ENCODE data around the gene KPNB1. TPM values are rescaled to one million over a fixed set of nuclear protein-coding genes. Genes with fewer than 3 reads are reported as not detected.

The KPNB1 gene
- total and polyA plus RNA-seq, 10 of the 15 experiments (the other 5 are each of a cell fraction or from before 2014, with no cell fraction given), result 67.8 to 525 (median 246) TPM

DNA sequence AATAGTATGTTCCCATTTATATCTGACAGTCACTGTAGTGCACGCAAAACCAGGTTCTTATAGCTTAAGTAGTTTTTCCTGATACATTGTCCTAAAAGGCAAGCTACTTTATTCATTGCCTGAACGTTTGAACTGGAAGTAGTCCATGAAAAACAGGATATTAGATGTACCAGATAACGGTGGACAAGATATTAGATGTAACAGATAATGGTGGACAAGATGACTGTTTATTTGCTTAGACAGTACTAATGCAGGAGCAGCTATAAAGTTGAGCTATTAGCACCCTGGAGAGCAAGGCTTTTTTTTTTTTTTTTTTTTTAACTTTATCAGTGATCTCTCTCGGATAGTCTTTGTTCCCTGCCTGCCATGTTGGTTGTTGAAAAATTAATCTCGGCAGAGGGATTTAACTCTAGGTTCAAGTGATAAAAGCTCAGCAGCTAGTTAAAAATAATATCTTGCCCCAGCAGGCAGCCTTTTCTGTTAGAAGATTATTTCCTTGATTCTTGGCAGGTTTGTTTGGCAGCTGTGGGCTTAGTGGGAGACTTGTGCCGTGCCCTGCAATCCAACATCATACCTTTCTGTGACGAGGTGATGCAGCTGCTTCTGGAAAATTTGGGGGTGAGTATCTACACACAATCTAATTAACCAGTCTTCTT lies 26.9 kb downstream of the KPNB1 start:
- RAD21 ChIA-PET (ENCODE audit: unreplicated experiment), result interaction anchor here (1.6 kb wide), 1 partner anchor 11 kb away, joined by 5 read pairs; no protein-coding TSS in a partner anchor
- SMC1A ChIA-PET (ENCODE audit: uncharacterized antibody, unreplicated experiment), result interaction anchor here (1.2 to 1.7 kb wide), 4 partner anchors 13 to 60 kb away, joined by 3 to 6 read pairs (median 3); no protein-coding TSS in a partner anchor
- in situ Hi-C loops (cut with MboI) (no loop called here), intact Hi-C loops (cut with micrococcal nuclease; ENCODE audit: unreplicated experiment) (no loop called here)
- Histone ChIP-seq H3K36me3 (ENCODE audit: control insufficient read depth in 2 of 2, insufficient read depth in 2 of 2, low read length in 1 of 2) (peaks cover 27 to 61% of the 10 kb centered on the region in 2 experiments), H3K27ac (ENCODE audit: control insufficient read depth, insufficient read depth) (no peak overlapping the region), H2AFZ (ENCODE audit: control insufficient read depth, low read depth, low read length) (no peak overlapping the region), H4K20me1 (ENCODE audit: control insufficient read depth, insufficient read depth) (no peaks in the 10 kb centered on the region), H3K79me2 (ENCODE audit: control insufficient read depth, insufficient read depth, low read length) (no peaks in the 10 kb centered on the region; the same call in 1 of the 2 replicates), H3K27me3 (replicated peaks in 1 of 2; ENCODE audit: control insufficient read depth in 2 of 2, insufficient read depth in 2 of 2, low read length in 1 of 2) (no peaks in the 10 kb centered on the region), H3K9me3 (replicated peaks; ENCODE audit: control insufficient read depth, insufficient read depth, low read length) (no peaks in the 10 kb centered on the region), H3K4me3 (no peak overlapping the region), H3K4me1 (ENCODE audit: control insufficient read depth, insufficient read depth, low read length) (no peaks in the 10 kb centered on the region), H3K4me2 (ENCODE audit: control insufficient read depth, insufficient read depth) (no peak overlapping the region), H3K9ac (ENCODE audit: control insufficient read depth, insufficient read depth, low read length) (no peak overlapping the region)
- ATAC-seq (no peak), DNase-seq (ENCODE audit: low read depth, low spot score) (no peak), FAIRE-seq (no peak)
- no TSS peak for BruUV-seq (replicated peaks)
- TF ChIP-seq, protein P1, sequence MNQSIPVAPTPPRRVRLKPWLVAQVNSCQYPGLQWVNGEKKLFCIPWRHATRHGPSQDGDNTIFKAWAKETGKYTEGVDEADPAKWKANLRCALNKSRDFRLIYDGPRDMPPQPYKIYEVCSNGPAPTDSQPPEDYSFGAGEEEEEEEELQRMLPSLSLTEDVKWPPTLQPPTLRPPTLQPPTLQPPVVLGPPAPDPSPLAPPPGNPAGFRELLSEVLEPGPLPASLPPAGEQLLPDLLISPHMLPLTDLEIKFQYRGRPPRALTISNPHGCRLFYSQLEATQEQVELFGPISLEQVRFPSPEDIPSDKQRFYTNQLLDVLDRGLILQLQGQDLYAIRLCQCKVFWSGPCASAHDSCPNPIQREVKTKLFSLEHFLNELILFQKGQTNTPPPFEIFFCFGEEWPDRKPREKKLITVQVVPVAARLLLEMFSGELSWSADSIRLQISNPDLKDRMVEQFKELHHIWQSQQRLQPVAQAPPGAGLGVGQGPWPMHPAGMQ (IDR thresholded peaks at IDR 0.05; ENCODE audit: borderline replicate concordance), result no peak
- TF ChIP-seq SMARCA5 (IDR thresholded peaks at IDR 0.05), result no peak
- TF ChIP-seq PAX5 (IDR thresholded peaks at IDR 0.05; ENCODE audit: borderline replicate concordance, low read depth, low read length), result no peak
- no peak for TF ChIP-seq KLF5 (IDR thresholded peaks at IDR 0.05; ENCODE audit: partially characterized antibody)
- no peak for TF ChIP-seq CREM (IDR thresholded peaks at IDR 0.05; ENCODE audit: low read depth)
- no peak for TF ChIP-seq NBN (IDR thresholded peaks at IDR 0.05)
- TF ChIP-seq MEF2B (IDR thresholded peaks at IDR 0.05; ENCODE audit: partially characterized antibody, poor library complexity, severe bottlenecking), result no peak
- TF ChIP-seq GATAD2B (conservative IDR thresholded peaks at IDR 0.05; ENCODE audit: low read depth), result no peak
- POLR2A ChIA-PET, result interaction anchor here (0.6 kb wide), 3 partner anchors 12 to 1516 kb away, joined by 3 to 8 read pairs (median 4); no protein-coding TSS in a partner anchor
- CTCF ChIA-PET, result interaction anchor here (0.8 to 6.1 kb wide), 5 partner anchors 12 to 125 kb away, joined by 3 to 47 read pairs (median 4); no protein-coding TSS in a partner anchor
- WGBS (ENCODE audit: insufficient coverage, insufficient replicate concordance, low lambda C conversion rate, missing lambda C conversion rate), result 87% methylated on average over 7 of the region's 7 CpGs

All from GM12878 (cell line).